KG1 (cell line): ENCODE measurements around the gene GSTA5.
"Not testable (repeated sequence)": the region's sequence is repeated elsewhere in the genome, so short reads cannot be mapped to it uniquely, and the experiment has no call there.

Experiments
- DNase-seq: peaks from one replicate; lab custom pipeline; 2025; lab: John Stamatoyannopoulos, UW

GSTA5 gene

DNA sequence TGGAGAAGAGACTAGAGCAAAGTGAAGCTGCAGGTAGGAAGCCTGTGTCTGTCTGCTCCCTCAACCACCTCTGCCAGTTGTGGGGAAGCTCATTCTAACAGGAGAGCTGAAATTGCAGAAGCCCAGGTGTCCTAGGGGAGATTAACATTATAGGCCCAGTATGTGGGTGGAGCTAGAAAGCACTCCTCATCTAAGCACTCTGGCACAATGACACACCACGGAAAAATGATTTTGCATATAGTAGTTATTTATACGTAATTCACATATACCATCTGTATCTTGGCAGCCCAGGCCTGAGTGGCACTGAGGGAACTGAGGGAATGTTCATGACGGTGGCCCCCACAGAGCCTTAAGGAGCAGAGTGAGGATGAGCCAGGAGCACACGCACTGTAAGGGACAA is 9.7 kb downstream of the GSTA5 start:
- DNase-seq, result not testable (repeated sequence)

DNA sequence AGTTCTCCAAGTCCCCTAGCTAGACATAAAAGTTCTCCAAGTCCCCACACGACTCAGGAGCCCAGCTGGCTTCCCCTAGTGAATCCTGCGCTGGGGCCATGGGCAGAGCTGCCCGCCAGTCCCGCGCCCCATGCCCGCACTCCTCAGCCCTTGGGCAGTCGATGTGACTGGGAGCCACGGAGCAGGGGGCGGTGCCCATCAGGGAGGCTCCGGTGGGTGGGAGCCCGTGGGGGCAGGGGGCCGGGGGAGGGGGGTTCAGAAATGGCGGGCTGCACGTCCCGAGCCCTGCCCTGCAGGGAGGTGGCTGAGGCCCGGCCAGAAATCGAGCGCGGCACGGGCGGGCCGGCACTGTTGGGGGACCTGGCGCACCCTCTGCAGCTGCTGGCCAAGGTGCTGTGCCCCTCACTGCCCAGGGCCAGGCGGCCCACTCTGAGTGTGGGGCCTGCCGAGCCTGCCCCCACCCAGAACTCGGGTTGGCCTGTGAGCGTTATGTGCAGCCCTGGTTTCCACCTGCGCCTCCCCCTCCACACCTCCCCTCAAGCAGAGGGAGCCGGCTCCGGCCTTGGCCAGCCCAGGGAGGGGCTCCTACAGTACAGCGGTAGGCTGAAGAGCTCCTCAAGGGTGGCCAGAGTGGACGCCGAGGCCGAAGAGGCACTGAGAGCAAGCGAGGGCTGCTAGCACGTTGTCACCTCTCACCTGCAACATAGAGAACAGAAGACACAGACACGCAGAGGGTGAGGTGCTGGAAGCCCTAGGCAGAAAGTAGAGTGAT is 11.4 kb downstream of the GSTA5 start:
- no peak for DNase-seq

DNA sequence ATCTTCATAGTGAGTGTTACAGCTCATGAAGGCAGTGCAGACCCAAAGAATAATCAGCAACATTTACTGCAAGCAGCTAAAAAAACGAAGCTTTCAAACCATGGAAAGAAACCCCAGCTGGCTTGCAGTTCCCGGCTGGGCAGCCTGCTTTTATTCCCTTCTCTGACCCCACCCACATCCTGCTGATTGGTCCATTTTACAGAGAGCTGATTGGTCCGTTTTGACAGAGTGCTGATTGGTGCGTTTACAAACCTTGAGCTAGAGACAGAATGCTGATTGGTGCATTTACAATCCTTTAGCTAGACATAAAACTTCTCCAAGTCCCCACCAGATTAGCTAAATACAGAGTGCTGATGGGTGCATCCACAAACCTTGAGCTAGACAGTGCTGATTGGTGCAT is 12.0 kb downstream of the GSTA5 start:
- DNase-seq, result not testable (repeated sequence)

DNA sequence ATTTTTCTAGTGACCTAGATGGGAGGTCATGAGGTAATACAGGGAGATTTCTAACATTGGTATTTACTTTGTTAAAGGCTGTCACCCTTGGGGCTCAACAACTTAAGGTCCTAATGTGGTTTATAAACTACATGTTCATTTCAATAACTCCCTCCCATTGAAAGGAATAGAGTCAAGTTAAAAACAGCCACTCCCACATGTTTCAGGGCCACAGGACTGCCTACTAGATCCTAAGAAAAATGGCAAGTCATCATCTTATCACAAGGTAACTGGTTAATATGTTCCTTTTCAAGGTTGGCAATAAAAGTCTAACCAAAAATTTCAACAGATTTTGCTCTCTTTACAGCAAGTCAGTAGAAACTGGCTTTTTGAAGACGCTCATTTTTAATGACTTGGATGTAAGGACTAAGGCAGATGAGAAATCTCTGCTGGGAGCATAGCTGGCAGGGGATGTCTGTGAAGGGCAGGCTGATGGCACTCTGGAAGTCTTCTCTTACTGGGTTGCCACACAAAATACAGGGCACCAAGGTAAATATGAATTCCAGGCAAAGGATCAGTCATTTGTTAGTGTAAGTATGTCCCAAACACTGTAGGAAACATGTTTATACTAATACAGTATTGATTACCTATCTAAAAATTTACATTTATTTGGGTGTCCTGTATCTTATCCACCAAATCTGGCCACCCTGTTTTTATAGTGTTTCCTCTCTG is 13.4 kb downstream of the GSTA5 start:
- DNase-seq, result not testable (repeated sequence)

DNA sequence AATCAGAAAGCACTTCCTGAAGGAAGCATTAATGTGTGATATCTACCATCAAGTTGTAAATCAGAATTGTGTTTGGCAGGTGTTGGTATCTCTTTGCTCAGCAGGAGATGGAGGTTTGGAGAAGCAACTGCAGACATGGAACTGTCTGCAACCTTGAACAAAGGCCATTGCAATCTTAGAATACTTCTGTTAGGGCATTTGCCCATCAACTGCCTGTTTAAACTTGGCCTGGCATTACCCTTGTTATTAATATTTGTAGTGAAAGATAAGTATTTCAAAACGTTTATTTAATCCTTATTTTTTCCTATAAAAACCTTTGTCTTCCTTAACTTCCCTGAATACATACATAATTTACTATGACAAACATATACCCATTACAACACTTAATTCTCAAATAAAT is 14.1 kb downstream of the GSTA5 start:
- DNase-seq, result no peak

DNA sequence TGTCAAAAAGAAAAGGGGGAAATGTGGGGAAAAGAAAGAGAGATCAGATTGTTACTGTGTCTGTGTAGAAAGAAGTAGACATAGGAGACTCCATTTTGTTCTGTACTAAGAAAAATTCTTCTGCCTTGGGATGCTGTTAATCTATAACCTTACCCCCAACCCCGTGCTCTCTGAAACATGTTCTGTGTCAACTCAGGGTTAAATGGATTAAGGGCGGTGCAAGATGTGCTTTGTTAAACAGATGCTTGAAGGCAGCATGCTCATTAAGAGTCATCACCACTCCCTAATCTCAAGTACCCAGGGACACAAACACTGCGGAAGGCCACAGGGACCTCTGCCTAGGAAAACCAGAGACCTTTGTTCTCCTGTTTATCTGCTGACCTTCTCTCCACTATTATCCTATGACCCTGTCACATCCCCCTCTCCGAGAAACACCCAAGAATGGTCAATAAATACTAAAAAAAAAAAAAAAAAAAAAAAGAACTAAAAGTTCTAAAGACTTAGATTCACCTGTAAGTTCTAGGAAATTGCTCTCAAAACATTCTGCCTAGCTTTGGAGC is 14.6 kb downstream of the GSTA5 start:
- DNase-seq, result not testable (repeated sequence)

DNA sequence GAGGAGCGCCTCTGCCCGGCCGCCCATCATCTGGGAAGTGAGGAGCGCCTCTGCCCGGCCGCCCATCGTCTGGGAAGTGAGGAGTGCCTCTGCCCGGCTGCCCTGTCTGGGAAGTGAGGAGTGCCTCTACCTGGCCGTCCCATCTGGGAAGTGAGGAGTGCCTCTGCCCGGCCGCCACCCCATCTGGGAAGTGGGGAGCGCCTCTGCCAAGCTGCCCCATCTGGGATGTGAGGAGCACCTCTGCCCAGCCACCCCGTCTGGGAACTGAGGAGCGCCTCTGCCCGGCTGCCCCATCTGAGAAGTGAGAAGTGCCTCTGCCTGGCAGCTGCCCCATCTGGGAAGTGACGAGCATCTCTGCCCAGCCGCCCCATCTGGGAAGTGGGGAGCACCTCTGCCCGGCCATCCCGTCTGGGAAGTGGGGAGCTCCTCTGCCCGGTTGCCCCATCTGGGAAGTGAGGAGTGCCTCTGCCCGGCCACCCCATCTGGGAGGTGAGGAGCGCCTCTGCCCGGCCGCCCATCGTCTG is 15.3 kb downstream of the GSTA5 start:
- DNase-seq, result not testable (repeated sequence)

DNA sequence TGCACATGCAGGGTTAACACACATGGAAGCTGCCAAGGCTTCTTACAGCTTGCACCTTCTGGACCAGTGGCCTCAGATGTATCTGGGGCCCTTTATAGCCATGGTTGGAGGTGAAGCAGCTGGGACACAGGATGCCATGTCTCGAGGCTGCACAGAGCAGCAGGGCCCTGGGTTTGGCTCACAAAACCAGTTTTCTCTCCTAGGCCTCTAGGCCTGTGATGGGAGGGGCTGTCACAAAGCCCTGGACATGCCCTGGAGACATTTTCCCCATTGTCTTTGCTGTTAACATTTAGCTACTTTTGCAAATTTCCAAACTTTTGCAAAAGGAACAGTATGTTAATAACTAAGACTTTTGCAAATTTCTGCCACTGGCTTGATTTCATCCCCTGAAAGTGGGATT is 18.8 kb downstream of the GSTA5 start:
- DNase-seq, result no peak

DNA sequence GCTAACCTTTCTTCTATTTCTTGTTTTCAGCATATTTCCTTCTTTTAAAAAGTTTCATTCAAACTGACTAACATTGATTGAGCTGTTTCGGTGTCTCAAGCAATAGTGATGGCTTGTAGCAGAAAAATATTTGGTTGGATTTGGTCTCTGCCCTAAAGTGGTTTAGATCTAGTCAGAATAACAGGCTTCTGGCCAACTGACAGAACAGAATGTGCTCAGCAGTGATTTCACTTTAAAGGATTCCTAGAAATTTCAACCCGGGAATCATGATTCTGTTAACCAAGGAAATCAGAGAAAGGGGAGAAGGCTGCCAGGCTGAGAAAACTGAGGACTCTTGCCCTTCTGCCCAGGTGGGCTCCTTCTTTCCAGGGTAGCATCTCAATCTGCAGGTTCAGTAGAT is 20.4 kb downstream of the GSTA5 start:
- DNase-seq, result no peak

DNA sequence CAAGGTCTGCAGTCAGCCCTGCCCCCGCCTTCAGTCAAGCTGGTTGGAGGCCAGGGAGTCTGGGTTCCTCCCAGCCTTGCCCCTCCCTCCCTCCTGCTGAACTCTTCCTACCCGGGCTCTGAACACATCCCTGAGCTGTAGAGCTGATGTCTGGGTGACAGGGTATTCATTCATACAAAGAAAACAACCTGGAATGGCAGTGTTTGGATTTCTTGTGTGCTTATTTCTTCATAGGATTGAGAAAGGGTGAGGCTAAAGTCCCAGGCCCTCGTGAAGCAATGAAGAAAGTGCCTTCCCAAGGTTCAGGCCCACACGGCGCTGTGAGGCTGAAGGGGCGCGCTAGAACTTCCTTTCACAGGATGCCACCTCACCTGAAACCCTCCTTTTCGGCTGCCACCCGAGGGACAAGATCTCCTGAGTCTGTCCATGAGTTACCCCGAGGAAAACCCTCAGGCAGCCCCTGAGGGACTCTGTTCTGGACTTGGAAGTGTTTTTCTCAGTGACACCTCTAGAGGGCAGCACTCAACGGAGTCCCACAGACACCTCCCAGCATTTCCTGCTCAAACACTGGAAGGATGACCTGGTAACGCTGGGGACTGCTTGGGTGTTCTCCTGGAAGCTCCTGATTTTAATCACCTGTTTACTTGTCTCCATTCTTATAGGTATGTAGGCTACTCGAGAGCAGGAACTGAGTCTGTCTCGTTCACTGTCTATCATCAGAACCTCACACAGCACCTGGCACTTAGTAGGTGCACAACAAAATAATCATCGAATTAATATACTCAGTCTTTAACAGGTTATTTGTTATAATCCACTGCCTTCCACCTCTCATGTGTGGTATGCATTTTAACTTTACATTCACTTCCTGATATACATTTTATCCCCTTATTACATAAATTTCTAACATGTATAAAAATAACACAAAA is 25.2 kb downstream of the GSTA5 start:
- DNase-seq, result no peak

DNA sequence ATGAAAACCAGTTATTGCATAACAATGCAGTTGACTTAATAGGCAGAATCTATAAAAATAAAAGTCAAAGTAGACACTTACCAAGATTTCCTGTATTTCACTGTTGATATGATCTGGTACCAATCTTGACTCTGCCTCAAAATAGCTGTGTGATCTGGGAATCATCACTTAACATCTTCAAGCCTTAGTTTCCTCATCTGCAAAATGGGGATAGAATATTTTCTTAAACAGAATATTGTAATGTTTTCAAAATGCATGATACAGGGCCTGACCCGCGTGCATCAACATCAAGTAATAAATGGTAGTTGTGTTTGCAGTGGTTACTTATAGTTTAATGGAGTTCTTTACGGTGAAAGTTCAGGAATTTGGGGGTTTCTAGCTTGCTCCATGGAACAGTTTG is 26.1 kb downstream of the GSTA5 start:
- not testable (repeated sequence) for DNase-seq

DNA sequence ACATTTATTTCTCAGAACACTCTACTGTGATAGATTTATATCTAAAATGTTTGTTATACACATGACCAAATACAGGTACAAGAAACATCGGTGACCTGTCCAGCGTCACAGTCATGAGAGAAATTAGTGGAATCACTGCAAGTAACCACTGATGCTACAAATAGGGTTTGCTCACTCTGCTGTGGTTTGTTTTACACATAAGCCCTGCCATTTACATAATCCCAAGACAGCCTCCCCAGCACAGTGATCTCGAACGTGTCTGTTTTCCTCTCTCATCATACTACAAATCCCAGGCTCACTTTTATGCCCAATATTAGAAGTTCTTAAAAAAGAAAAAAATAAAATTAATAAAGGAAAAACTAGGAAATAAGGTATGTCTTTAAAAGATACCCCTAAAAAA is 30.8 kb downstream of the GSTA5 start:
- not testable (repeated sequence) for DNase-seq

DNA sequence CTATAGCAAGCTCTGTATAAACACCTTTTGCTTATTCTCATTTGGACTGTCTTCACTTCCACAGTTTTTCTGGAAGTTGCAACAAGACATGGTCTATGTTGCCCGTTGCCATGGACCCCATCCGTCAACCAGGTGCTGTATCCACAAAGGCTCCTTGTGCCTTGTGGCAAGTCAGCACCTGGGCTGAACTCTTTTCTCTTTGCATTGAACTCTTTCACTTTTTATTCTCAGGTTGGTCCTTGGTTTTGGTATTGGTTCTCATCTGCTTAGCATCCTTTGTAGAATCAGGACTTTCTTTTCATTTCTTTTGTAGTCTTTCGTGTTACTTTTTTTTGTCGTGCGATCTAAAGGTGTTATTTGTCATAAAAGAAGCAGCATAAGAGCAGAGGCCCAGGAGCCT is 32.0 kb downstream of the GSTA5 start:
- no peak for DNase-seq

DNA sequence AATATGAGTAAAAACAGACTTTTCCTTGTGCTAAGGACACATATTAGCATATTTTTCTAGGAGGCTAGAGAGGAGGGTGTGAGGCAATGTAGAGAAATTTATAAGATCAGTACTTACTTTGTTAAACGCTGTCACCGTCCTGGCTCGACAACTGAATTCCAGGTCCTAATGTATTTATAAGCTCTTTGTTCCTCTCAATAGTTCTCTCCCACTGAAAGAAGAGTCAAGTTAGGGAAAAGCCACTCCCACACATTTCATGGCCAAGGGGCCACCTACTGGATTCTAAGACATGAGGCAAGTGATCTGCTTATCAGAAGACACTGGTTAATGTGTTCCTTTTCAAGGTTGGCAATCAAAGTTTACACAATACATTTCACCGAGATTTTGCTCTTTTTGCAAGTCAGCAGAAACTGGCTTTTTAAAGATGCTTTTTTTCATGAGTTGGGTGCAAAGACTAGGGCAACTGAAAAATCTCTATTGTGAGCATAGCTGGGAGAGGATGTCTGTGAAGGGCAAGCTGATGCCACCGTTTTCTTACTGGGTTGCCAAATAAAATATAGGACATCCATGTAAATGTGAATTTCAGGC is 36.9 kb downstream of the GSTA5 start, which contains the start of gene GSTA1:
GSTA1 (minus strand) TSS at position 149 of the 588 bp plus-strand sequence. CDS start 4,549 bp downstream, outside the sequence.
- DNase-seq, result not testable (repeated sequence)

DNA sequence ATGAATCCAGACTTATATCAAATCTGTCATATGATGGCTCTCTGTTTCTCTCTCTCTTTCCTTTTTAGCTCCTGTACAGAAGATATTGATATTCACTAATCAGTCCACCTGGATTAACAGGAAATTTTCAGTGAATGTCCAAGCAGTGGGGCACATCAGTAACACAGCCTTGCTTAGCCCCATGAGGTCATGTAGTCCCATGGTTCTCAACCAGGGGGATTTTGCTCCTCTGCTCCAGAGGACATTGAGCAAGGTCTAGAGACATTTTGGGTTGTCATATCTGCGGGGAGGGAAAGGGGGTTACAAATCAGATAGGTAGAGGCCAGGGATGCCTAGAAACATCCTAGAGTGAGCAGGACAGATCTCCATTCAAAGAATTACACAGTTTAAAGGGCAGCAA is 37.8 kb downstream of the GSTA5 start:
- no peak for DNase-seq

DNA sequence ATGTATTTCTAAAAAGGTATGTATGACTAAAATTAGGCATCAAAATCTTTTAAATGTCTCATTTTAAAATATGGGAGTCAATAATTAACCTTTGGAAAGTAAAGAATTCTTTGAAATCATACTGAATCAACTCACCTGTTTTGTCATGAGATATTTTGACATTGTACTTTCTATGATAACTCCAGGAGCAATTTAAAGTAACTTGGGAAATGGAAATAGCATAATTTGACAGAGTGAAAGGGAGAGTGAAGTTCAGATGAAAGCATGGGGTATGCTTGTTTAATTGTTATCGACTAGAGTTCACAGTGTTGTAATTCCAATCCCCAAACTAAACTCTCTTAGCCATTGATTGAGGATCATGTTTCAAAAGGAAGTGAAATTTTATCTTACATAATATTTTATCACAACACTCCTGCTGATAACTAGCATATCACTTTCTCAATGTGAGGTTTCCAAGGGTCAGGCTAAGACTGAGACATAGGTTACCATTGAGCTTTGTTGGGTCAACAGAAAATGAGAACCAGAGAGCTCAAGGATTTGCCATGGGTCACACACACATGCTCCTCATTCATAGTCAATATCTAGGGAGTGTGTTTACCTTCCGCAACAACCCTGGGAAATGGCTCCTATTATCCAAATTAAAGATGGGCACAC is 39.3 kb downstream of the GSTA5 start:
- DNase-seq, result no peak

DNA sequence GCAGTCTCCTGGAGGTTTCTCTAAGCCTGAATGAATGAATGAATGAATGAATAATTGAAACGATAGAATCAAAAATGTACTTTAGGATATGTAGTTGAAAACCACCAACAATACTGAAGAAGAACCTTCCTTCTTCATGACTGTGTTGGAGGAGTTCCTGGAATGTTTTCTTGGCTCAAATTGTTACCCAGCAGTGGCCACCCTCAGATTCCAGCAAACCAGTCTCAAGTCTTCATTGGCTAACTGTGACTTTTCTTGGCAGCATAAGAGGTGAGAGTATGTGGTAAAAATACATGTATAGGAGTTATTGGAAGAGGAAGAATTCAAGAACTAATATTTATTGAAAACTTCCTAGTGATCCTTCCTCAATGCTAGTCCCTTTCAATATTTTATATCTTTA is 41.3 kb downstream of the GSTA5 start:
- not testable (repeated sequence) for DNase-seq

DNA sequence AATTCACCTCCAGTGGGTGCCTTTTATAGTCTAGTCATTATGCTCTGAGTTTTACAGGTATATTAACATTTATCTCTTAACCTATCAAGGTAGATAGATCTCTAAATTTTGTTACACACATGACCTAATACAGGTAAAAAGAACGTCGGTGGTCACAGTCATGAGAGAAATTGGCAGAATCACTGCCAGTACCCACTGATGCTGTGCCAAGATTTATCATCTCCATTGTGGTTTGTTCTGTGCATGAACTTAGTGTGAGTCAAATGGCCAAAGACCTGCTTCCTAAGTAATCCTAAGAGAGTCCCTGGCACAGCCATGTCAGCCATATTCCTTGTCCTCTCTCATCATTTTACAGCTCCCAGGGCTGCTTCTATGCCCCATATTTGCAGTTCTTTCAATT is 46.2 kb downstream of the GSTA5 start:
- DNase-seq, result not testable (repeated sequence)

DNA sequence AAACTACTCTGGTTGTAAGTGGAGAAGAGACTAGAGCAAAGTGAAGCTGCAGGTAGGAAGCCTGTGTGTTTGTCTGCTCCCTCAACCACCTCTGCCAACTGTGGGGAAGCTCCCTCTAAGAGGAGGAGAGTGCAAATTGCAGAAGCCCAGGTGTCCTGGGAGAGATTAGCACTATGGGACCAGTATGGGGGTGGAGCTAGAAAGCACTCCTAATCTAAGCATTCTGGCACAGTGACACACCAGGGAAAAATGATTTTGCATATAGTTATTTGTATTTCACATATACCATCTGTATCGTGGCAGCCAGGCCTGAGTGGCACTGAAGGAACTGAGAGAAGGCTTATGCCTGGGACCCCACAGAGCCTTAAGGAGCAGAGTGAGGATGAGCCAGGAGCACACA is 49.8 kb downstream of the GSTA5 start:
- DNase-seq, result no peak

DNA sequence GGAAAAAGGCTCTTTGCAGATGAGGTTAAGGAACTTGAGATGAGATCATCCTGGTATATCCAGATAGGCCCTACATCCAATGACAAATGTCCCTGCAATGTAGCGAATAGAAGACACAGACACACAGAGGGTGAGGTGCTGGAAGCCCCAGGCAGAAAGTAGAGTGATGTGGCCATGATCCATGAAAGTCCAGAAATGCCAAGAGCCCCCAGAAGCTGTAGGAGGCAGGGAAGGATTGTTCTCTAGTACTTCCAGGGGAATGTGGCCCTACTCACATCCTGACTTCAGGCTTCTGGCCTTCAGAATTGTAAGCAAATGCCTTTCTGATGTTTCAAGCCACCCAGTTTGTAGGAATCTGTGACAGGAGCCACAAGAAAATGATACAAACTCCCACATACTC is 51.0 kb downstream of the GSTA5 start:
- DNase-seq, result not testable (repeated sequence)

DNA sequence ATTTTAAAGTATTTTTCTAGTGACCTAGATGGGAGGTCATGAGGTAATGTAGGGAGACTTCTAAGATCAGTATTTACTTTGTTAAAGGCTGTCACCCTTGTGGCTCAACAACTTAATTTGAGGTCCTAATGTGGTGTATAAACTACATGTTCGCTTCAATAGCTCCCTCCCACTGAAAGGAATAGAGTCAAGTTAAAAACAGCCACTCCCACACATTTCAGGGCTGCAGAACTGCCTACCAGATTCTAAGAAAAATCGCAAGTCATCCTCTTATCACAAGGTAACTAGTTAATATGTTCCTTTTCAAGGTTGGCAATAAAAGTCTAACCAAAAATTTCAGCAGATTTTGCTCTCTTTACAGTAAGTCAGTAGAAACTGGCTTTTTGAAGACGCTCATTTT is 52.1 kb downstream of the GSTA5 start:
- DNase-seq, result no peak
